ENCODE results near the gene ABHD16B. TPM values are rescaled to one million over a fixed set of nuclear protein-coding genes. Genes with fewer than 3 reads are reported as not detected.

The ABHD16B gene
- total and polyA plus RNA-seq, 2 of the 13 experiments (the other 11 are each of a cell fraction or from before 2014, with no cell fraction given) = not detected

DNA sequence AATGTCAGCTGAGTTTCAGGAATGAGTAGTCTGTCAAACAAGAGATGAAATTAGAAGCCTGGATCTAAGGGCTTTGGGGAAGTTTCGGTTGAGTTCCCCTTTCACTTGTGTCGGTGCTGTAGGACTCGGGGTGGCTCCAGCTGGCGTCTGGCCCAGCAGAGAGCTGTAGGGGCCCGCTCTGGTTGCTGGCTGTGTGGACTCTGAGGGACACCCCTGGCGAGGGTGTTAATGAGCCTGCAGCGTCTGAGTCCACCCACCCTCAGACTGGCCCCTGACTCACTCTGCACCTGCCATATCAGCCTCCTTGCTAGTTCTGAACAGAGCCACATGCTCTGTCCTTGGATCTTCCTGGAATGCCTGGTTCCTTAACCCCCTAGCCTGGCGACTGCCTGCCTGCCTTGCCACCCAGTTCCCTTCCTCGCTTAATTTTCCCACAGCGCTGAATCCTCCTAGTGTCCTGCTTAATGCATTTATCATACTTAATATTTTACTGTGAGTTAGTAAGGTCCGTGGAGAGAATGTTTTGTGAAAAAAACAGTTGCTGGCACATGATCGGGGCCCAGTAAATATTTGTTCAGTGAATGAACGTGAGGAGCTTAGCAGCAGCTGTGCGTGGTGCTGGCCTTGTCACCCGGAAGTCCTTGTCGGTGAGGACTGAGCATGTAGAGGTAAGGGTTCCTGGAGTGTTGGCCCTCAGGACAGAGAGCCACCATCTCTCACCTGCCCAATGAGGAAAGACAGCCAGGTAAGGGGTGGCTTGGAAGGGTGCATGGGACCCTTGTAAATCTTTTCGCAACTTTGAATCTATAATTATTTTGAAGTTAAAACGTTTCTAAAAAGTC, 35.2 kb downstream of the ABHD16B start (continued):
- peak; percentile 85 for TF ChIP-seq YEATS4 (CRISPR knock-in tag; IDR thresholded peaks at IDR 0.05; ENCODE audit: borderline replicate concordance)
- peak; percentile 86 for TF ChIP-seq ZNF501 (CRISPR knock-in tag; IDR thresholded peaks at IDR 0.05)
- TF ChIP-seq ZFP62 (CRISPR knock-in tag; IDR thresholded peaks at IDR 0.05) = peak; percentile 48; the same call in 1 of the 2 replicates
- TF ChIP-seq PITX1 (CRISPR knock-in tag; IDR thresholded peaks at IDR 0.05) = peak; percentile 75
- no peak for TF ChIP-seq NCOA5 (CRISPR knock-in tag; IDR thresholded peaks at IDR 0.05)
- TF ChIP-seq, protein P1, sequence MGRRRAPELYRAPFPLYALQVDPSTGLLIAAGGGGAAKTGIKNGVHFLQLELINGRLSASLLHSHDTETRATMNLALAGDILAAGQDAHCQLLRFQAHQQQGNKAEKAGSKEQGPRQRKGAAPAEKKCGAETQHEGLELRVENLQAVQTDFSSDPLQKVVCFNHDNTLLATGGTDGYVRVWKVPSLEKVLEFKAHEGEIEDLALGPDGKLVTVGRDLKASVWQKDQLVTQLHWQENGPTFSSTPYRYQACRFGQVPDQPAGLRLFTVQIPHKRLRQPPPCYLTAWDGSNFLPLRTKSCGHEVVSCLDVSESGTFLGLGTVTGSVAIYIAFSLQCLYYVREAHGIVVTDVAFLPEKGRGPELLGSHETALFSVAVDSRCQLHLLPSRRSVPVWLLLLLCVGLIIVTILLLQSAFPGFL (CRISPR knock-in tag; IDR thresholded peaks at IDR 0.05) = 0 out of 2 replicates have a peak, but pooled peaks have one; percentile 62
- TF ChIP-seq, protein P2, sequence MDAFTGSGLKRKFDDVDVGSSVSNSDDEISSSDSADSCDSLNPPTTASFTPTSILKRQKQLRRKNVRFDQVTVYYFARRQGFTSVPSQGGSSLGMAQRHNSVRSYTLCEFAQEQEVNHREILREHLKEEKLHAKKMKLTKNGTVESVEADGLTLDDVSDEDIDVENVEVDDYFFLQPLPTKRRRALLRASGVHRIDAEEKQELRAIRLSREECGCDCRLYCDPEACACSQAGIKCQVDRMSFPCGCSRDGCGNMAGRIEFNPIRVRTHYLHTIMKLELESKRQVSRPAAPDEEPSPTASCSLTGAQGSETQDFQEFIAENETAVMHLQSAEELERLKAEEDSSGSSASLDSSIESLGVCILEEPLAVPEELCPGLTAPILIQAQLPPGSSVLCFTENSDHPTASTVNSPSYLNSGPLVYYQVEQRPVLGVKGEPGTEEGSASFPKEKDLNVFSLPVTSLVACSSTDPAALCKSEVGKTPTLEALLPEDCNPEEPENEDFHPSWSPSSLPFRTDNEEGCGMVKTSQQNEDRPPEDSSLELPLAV (CRISPR knock-in tag; conservative IDR thresholded peaks at IDR 0.05; ENCODE audit: low read depth) = no peak
- TF ChIP-seq, protein P3, sequence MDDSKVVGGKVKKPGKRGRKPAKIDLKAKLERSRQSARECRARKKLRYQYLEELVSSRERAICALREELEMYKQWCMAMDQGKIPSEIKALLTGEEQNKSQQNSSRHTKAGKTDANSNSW (CRISPR knock-in tag; IDR thresholded peaks at IDR 0.05; ENCODE audit: borderline replicate concordance) = no peak
- TF ChIP-seq, protein P4, sequence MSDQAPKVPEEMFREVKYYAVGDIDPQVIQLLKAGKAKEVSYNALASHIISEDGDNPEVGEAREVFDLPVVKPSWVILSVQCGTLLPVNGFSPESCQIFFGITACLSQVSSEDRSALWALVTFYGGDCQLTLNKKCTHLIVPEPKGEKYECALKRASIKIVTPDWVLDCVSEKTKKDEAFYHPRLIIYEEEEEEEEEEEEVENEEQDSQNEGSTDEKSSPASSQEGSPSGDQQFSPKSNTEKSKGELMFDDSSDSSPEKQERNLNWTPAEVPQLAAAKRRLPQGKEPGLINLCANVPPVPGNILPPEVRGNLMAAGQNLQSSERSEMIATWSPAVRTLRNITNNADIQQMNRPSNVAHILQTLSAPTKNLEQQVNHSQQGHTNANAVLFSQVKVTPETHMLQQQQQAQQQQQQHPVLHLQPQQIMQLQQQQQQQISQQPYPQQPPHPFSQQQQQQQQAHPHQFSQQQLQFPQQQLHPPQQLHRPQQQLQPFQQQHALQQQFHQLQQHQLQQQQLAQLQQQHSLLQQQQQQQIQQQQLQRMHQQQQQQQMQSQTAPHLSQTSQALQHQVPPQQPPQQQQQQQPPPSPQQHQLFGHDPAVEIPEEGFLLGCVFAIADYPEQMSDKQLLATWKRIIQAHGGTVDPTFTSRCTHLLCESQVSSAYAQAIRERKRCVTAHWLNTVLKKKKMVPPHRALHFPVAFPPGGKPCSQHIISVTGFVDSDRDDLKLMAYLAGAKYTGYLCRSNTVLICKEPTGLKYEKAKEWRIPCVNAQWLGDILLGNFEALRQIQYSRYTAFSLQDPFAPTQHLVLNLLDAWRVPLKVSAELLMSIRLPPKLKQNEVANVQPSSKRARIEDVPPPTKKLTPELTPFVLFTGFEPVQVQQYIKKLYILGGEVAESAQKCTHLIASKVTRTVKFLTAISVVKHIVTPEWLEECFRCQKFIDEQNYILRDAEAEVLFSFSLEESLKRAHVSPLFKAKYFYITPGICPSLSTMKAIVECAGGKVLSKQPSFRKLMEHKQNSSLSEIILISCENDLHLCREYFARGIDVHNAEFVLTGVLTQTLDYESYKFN (CRISPR knock-in tag; conservative IDR thresholded peaks at IDR 0.05) = peak; percentile 72
- TF ChIP-seq POLR2AphosphoS5 (IDR thresholded peaks at IDR 0.05; ENCODE audit: low read depth, low read length) = no peak
- TF ChIP-seq, protein P5, sequence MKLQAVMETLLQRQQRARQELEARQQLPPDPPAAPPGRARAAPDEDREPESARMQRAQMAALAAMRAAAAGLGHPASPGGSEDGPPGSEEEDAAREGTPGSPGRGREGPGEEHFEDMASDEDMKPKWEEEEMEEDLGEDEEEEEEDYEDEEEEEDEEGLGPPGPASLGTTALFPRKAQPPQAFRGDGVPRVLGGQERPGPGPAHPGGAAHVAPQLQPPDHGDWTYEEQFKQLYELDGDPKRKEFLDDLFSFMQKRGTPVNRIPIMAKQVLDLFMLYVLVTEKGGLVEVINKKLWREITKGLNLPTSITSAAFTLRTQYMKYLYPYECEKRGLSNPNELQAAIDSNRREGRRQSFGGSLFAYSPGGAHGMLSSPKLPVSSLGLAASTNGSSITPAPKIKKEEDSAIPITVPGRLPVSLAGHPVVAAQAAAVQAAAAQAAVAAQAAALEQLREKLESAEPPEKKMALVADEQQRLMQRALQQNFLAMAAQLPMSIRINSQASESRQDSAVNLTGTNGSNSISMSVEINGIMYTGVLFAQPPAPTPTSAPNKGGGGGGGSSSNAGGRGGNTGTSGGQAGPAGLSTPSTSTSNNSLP (IDR thresholded peaks at IDR 0.05; ENCODE audit: low read depth, low read length) = no peak
- 0 out of 2 replicates have a peak, but pooled peaks have one; percentile 8 for TF ChIP-seq ZNF34 (CRISPR knock-in tag; IDR thresholded peaks at IDR 0.05; ENCODE audit: borderline replicate concordance)
- peak; percentile 59; the same call in 1 of the 2 replicates for TF ChIP-seq AKAP8 (CRISPR knock-in tag; IDR thresholded peaks at IDR 0.05)
- no peak for TF ChIP-seq ZNF562 (CRISPR knock-in tag; IDR thresholded peaks at IDR 0.05; ENCODE audit: borderline replicate concordance)
- peak; percentile 22 for TF ChIP-seq HNRNPLL (IDR thresholded peaks at IDR 0.05; ENCODE audit: low read depth, low read length, poor library complexity, severe bottlenecking)
- TF ChIP-seq, protein P6, sequence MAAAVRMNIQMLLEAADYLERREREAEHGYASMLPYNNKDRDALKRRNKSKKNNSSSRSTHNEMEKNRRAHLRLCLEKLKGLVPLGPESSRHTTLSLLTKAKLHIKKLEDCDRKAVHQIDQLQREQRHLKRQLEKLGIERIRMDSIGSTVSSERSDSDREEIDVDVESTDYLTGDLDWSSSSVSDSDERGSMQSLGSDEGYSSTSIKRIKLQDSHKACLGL (CRISPR knock-in tag; IDR thresholded peaks at IDR 0.05) = no peak; the same call in 1 of the 2 replicates
- TF ChIP-seq ZNF230 (CRISPR knock-in tag; IDR thresholded peaks at IDR 0.05) = 0 out of 2 replicates have a peak, but pooled peaks have one; percentile 20
- peak; percentile 36; the same call in 1 of the 2 replicates for TF ChIP-seq NRL (CRISPR knock-in tag; IDR thresholded peaks at IDR 0.05; ENCODE audit: borderline replicate concordance)
- TF ChIP-seq RBAK (CRISPR knock-in tag; IDR thresholded peaks at IDR 0.05) = no peak

Data from HepG2 (cell line).